H9 (cell line): ENCODE measurements around the gene HSD11B1. TPM values are rescaled to one million over a fixed set of nuclear protein-coding genes. Genes with fewer than 3 reads are reported as not detected.

Source experiments
- DNase-seq: peaks from one replicate; pipeline ENCODE4 v3.0.0-alpha.2; 2017
- H2AFZ ChIP-seq: one replicate; pipeline ENCODE4 v1.6.1; 2013; ENCODE audit warnings: mild to moderate bottlenecking, low read length, control low read depth, moderate library complexity
- H2AK5ac ChIP-seq: 2 replicates; pipeline ENCODE4 v1.6.1; 2013; ENCODE audit warnings: low read length, control low read depth, mixed read lengths; ENCODE audit not compliant: insufficient read length
- H2BK120ac ChIP-seq: one replicate; pipeline ENCODE4 v1.6.1; 2013; ENCODE audit warnings: low read depth, mild to moderate bottlenecking, low read length, control low read depth, inconsistent platforms; ENCODE audit not compliant: poor library complexity, severe bottlenecking
- H2BK12ac ChIP-seq: 2 replicates; pipeline ENCODE4 v1.6.1; 2013; ENCODE audit warnings: low read length, control low read depth, mixed read lengths, low read depth; ENCODE audit not compliant: insufficient read length
- H2BK15ac ChIP-seq: 2 replicates; pipeline ENCODE4 v1.6.1; 2013; ENCODE audit warnings: low read depth, low read length, control low read depth
- H2BK20ac ChIP-seq: one replicate; pipeline ENCODE4 v1.6.1; 2013; ENCODE audit warnings: low read depth, mild to moderate bottlenecking, low read length, control low read depth, inconsistent platforms; ENCODE audit not compliant: poor library complexity, severe bottlenecking
- H2BK5ac ChIP-seq: 2 replicates; pipeline ENCODE4 v1.6.1; 2013; ENCODE audit warnings: low read length, control low read depth, mixed read lengths; ENCODE audit not compliant: insufficient read length
- H3K14ac ChIP-seq: 2 replicates; pipeline ENCODE4 v1.6.1; 2013; ENCODE audit warnings: low read length, control low read depth; ENCODE audit not compliant: insufficient read depth
- H3K18ac ChIP-seq: 2 replicates; pipeline ENCODE4 v1.6.1; 2013; ENCODE audit warnings: low read depth, mild to moderate bottlenecking, mixed read lengths, low read length, control low read depth; ENCODE audit not compliant: insufficient read length
- H3K23ac ChIP-seq: 2 replicates; pipeline ENCODE4 v1.6.1; 2013; ENCODE audit warnings: low read length, control low read depth, mixed read lengths, low read depth; ENCODE audit not compliant: insufficient read length
- H3K23me2 ChIP-seq: 2 replicates; pipeline ENCODE4 v1.6.1; 2013; ENCODE audit warnings: low read depth, mild to moderate bottlenecking, mixed read lengths, low read length, control low read depth; ENCODE audit not compliant: insufficient read length, poor library complexity, severe bottlenecking
- H3K27ac ChIP-seq: 2 replicates; pipeline ENCODE4 v1.5.1; 2013; ENCODE audit warnings: low read length, control low read depth, mixed read lengths, low read depth; ENCODE audit not compliant: insufficient read length
- H3K27me3 ChIP-seq: 2 replicates; pipeline ENCODE4 v1.6.1; 2013; ENCODE audit warnings: low read length, control low read depth, inconsistent platforms; ENCODE audit not compliant: insufficient read depth
- H3K4ac ChIP-seq: 2 replicates; pipeline ENCODE4 v1.6.1; 2013; ENCODE audit warnings: low read depth, mild to moderate bottlenecking, control low read depth, inconsistent platforms, low read length, moderate library complexity
- H3K4me1 ChIP-seq: 2 replicates; pipeline ENCODE4 v1.6.1; 2013; ENCODE audit warnings: low read length, control low read depth, inconsistent platforms; ENCODE audit not compliant: insufficient read depth
- H3K4me2 ChIP-seq: 2 replicates; pipeline ENCODE4 v1.6.1; 2013; ENCODE audit warnings: low read length, control low read depth, mixed read lengths; ENCODE audit not compliant: insufficient read length, insufficient read depth
- H3K56ac ChIP-seq: 2 replicates; pipeline ENCODE4 v1.6.1; 2013; ENCODE audit warnings: low read depth, mild to moderate bottlenecking, mixed read lengths, low read length, control low read depth; ENCODE audit not compliant: insufficient read length
- H3K79me1 ChIP-seq: 2 replicates; pipeline ENCODE4 v1.6.1; 2013; ENCODE audit warnings: low read depth, mild to moderate bottlenecking, moderate library complexity, low read length, control low read depth, inconsistent platforms; ENCODE audit not compliant: insufficient read depth, poor library complexity, severe bottlenecking
- H3K79me2 ChIP-seq: 2 replicates; pipeline ENCODE4 v1.6.1; 2013; ENCODE audit warnings: low read length, control low read depth, inconsistent platforms; ENCODE audit not compliant: insufficient read depth
- H3K9ac ChIP-seq: 2 replicates; pipeline ENCODE4 v1.6.1; 2013; ENCODE audit warnings: low read length, control low read depth, mixed read lengths; ENCODE audit not compliant: insufficient read length; ENCODE audit errors: extremely low read depth
- H3K9me3 ChIP-seq: one replicate; pipeline ENCODE4 v1.6.1; 2013; ENCODE audit warnings: low read depth, low read length, inconsistent platforms; ENCODE audit not compliant: control insufficient read depth
- H3T11ph ChIP-seq: one replicate; pipeline ENCODE4 v1.6.1; 2013; ENCODE audit warnings: mild to moderate bottlenecking, low read length, control low read depth, inconsistent platforms
- H4K20me1 ChIP-seq: one replicate; pipeline ENCODE4 v1.6.1; 2013; ENCODE audit not compliant: control insufficient read depth, insufficient read length, insufficient read depth
- H4K5ac ChIP-seq: 2 replicates; pipeline ENCODE4 v1.6.1; 2013; ENCODE audit warnings: low read depth, mild to moderate bottlenecking, mixed read lengths, low read length, control low read depth; ENCODE audit not compliant: insufficient read length
- H4K8ac ChIP-seq: replicated peaks from 2 replicates; pipeline ENCODE4 v1.6.1; 2013; ENCODE audit warnings: low read length, control low read depth, mixed read lengths, low read depth; ENCODE audit not compliant: insufficient read length
- H4K91ac ChIP-seq: 2 replicates; pipeline ENCODE4 v1.6.1; 2013; ENCODE audit warnings: low read depth, mild to moderate bottlenecking, moderate library complexity, mixed read lengths, low read length, control low read depth; ENCODE audit not compliant: insufficient read length
- H3K27ac Mint-ChIP-seq, 3 experiments: 2 replicates in 2 of 3; 3 replicates in 1 of 3; pipeline ENCODE4 v1.8.0; 2020 to 2021; ENCODE audit warnings: mixed read lengths in 3 of 3, mild to moderate bottlenecking in 1 of 3, moderate library complexity in 1 of 3
- H3K27me3 Mint-ChIP-seq: 2 replicates; pipeline ENCODE4 v1.8.0; 2021; ENCODE audit warnings: low read depth, mild to moderate bottlenecking, moderate library complexity, mixed read lengths
- H3K36me3 Mint-ChIP-seq, 3 experiments: 2 replicates in 2 of 3; 3 replicates in 1 of 3; pipeline ENCODE4 v1.8.0; 2020 to 2021; ENCODE audit warnings: low read depth in 3 of 3, mixed read lengths in 3 of 3; ENCODE audit not compliant: insufficient read depth in 1 of 3
- H3K4me1 Mint-ChIP-seq, 2 experiments: 2 replicates each; pipeline ENCODE4 v1.8.0; 2020; ENCODE audit warnings: mixed read lengths in 2 of 2
- H3K4me3 Mint-ChIP-seq, 2 experiments: 2 replicates in 1 of 2; 3 replicates in 1 of 2; pipeline ENCODE4 v1.8.0; 2020 to 2021; ENCODE audit warnings: mild to moderate bottlenecking in 2 of 2, mixed read lengths in 2 of 2, moderate library complexity in 1 of 2
- H3K9me3 Mint-ChIP-seq, 2 experiments: 2 replicates in 1 of 2; 3 replicates in 1 of 2; pipeline ENCODE4 v1.8.0; 2020; ENCODE audit warnings: mild to moderate bottlenecking in 2 of 2, mixed read lengths in 2 of 2, moderate library complexity in 1 of 2
- WGBS: extraction: QIAGEN DNeasy Blood & Tissue Kit; methylation state at CpG from one replicate; pipeline ENCODE4 v1.1.7; 2013; ENCODE audit warnings: missing lambda C conversion rate, low lambda C conversion rate, mixed read lengths; ENCODE audit not compliant: insufficient read length; ENCODE audit errors: extremely low coverage; 5-methylcytosine and 5-hydroxymethylcytosine counted together
- total RNA-seq: library from RNA; stranded (reverse); gene quantifications from 2 replicates; pipeline ENCODE4 v1.2.1, GENCODE V29; 2021
- TF ChIP-seq, protein P1 (sequence below): fragments of 200-600 bp; sonication (generic); conservative IDR thresholded peaks from 3 replicates; pipeline ENCODE4 v1.8.0; 2021; ENCODE audit warnings: antibody characterized with exemption, mild to moderate bottlenecking

The HSD11B1 gene
- total RNA-seq, 1 experiment from 2014 or later: not detected

DNA sequence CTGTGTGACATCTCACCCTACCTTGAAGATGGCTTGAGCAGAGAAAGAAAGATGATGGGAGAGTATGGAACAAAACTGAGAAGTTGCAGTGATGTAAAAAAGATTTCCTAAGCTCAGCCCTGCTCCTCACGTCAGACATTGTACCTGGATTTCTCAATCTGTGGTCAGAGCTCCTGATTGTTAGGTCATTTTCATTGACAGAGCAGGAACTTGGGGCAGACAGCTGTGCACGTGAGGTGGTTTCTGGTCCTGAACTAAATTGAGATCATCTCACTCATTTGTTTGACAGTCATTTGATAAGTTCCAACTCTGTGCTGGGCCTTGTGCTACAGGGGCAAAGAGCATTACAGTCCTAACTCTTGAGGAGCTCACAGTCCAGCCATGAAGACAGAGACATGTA, 61.4 kb downstream of the HSD11B1 start:
- no peak overlapping the region for H3K14ac ChIP-seq
- TF ChIP-seq, protein P1, sequence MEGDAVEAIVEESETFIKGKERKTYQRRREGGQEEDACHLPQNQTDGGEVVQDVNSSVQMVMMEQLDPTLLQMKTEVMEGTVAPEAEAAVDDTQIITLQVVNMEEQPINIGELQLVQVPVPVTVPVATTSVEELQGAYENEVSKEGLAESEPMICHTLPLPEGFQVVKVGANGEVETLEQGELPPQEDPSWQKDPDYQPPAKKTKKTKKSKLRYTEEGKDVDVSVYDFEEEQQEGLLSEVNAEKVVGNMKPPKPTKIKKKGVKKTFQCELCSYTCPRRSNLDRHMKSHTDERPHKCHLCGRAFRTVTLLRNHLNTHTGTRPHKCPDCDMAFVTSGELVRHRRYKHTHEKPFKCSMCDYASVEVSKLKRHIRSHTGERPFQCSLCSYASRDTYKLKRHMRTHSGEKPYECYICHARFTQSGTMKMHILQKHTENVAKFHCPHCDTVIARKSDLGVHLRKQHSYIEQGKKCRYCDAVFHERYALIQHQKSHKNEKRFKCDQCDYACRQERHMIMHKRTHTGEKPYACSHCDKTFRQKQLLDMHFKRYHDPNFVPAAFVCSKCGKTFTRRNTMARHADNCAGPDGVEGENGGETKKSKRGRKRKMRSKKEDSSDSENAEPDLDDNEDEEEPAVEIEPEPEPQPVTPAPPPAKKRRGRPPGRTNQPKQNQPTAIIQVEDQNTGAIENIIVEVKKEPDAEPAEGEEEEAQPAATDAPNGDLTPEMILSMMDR: no peak
- H3K4me2 ChIP-seq: no peak overlapping the region
- peak overlapping the region; percentile 76 for H3K56ac ChIP-seq
- Mint-ChIP-seq H3K4me3 (no peak overlapping the region), H3K27me3 (peaks cover 9% of the 10 kb centered on the region), H3K36me3 (no peaks in the 10 kb centered on the region; a peak in 1 of 7 replicates), H3K4me1 (peaks cover 0 to 6% of the 10 kb centered on the region in 2 experiments; a peak in 1 of 4 replicates), H3K27ac (no peak overlapping the region), H3K9me3 (no peaks in the 10 kb centered on the region; a peak in 1 of 5 replicates)
- no peaks in the 10 kb centered on the region for H3K27me3 ChIP-seq
- no peak overlapping the region for H4K91ac ChIP-seq
- no peak overlapping the region for H4K5ac ChIP-seq
- H3K9me3 ChIP-seq: no peaks in the 10 kb centered on the region
- no peak overlapping the region for H2BK15ac ChIP-seq
- no peak overlapping the region for H3K23ac ChIP-seq
- H4K8ac ChIP-seq: no peak overlapping the region
- WGBS: no CpG with 5 or more reads among the region's 2 CpGs
- H3K18ac ChIP-seq: no peak overlapping the region
- no peak overlapping the region for H2BK5ac ChIP-seq
- H2AFZ ChIP-seq: no peak overlapping the region
- no peaks in the 10 kb centered on the region for H3K79me2 ChIP-seq
- no peak overlapping the region for H3T11ph ChIP-seq
- H3K27ac ChIP-seq: no peak overlapping the region
- H2BK20ac ChIP-seq: no peak overlapping the region
- H2BK120ac ChIP-seq: no peak overlapping the region
- peaks cover 3% of the 10 kb centered on the region for H4K20me1 ChIP-seq
- H2AK5ac ChIP-seq: no peak overlapping the region
- no peak for DNase-seq
- H3K4ac ChIP-seq: no peak overlapping the region
- H3K9ac ChIP-seq: no peak overlapping the region
- no peaks in the 10 kb centered on the region for H3K4me1 ChIP-seq
- H2BK12ac ChIP-seq: no peak overlapping the region
- H3K23me2 ChIP-seq: no peaks in the 10 kb centered on the region
- H3K79me1 ChIP-seq: no peaks in the 10 kb centered on the region
